ENCODE data around the gene PSMD1. TPM values are rescaled to one million over a fixed set of nuclear protein-coding genes. Genes with fewer than 3 reads are reported as not detected.

PSMD1 gene
- total and polyA plus RNA-seq, 2 of the 8 experiments (the other 6 are each of a cell fraction or from before 2014, with no cell fraction given) = 179 to 272 TPM

- no peak for TF ChIP-seq TAF1 (IDR thresholded peaks at IDR 0.05; ENCODE audit: low read depth, low read length)
- no peak for TF ChIP-seq E2F6 (IDR thresholded peaks at IDR 0.05)
Observed at GRCh38 chr2:231039294-231039664, 17.4 kb upstream of the PSMD1 start (continued).
